HepG2 (cell line): ENCODE data around the gene ANXA6. TPM values are rescaled to one million over a fixed set of nuclear protein-coding genes. Genes with fewer than 3 reads are reported as not detected.

Experiments used
- ARHGAP35 ChIP-seq: sonication (generic); formaldehyde crosslinking; IDR thresholded peaks from 2 replicates; pipeline ENCODE4 v1.9.0; 2022; ENCODE audit warnings: mild to moderate bottlenecking, inconsistent platforms, moderate library complexity, missing genetic modification reagents, borderline replicate concordance
- ATF7-NPFF ChIP-seq: sonication (generic); formaldehyde crosslinking; IDR thresholded peaks from 2 replicates; pipeline ENCODE4 v1.8.1; 2023; ENCODE audit warnings: mild to moderate bottlenecking, low read depth, missing genetic modification reagents, moderate library complexity
- CBX5 ChIP-seq: sonication (generic); formaldehyde crosslinking; IDR thresholded peaks from 2 replicates; pipeline ENCODE4 v1.4.0; 2020; ENCODE audit warnings: missing genetic modification reagents, borderline replicate concordance
- CENPX ChIP-seq: sonication (generic); formaldehyde crosslinking; IDR thresholded peaks from 2 replicates; pipeline ENCODE4 v1.9.0; 2021; ENCODE audit warnings: mild to moderate bottlenecking, missing genetic modification reagents, moderate library complexity
- DDIT3 ChIP-seq: sonication (generic); formaldehyde crosslinking; IDR thresholded peaks from 2 replicates; pipeline ENCODE4 v1.4.0; 2020; ENCODE audit warnings: mild to moderate bottlenecking, missing genetic modification reagents
- DR1 ChIP-seq: sonication (generic); formaldehyde crosslinking; IDR thresholded peaks from 2 replicates; pipeline ENCODE4 v1.8.0; 2021; ENCODE audit warnings: mild to moderate bottlenecking, missing genetic modification reagents, inconsistent platforms
- HNF4A ChIP-seq: sonication (generic); formaldehyde crosslinking; IDR thresholded peaks from 2 replicates; pipeline ENCODE4 v1.4.0; 2020; ENCODE audit warnings: missing genetic modification reagents
- KAT7 ChIP-seq: IDR thresholded peaks from 2 replicates; pipeline ENCODE4 v1.6.1; 2018; ENCODE audit warnings: borderline replicate concordance, missing compliant biosample characterization
- MAFG ChIP-seq: sonication (generic); formaldehyde crosslinking; IDR thresholded peaks from 2 replicates; pipeline ENCODE4 v1.5.1; 2020; ENCODE audit warnings: mild to moderate bottlenecking, missing genetic modification reagents
- MAFK ChIP-seq, 2 experiments: IDR thresholded peaks in 1 of 2; conservative IDR thresholded peaks in 1 of 2; 2 replicates each; pipeline ENCODE4 v1.6.1; 2011; ENCODE audit warnings: improper control_type of control experiment in 2 of 2, low read length in 2 of 2
- MED8 ChIP-seq: sonication (generic); formaldehyde crosslinking; IDR thresholded peaks from 2 replicates; pipeline ENCODE4 v1.8.1; 2023; ENCODE audit warnings: mild to moderate bottlenecking, missing genetic modification reagents; ENCODE audit not compliant: insufficient replicate concordance
- SNAI1 ChIP-seq: sonication (generic); formaldehyde crosslinking; IDR thresholded peaks from 2 replicates; pipeline ENCODE4 v1.5.0; 2020; ENCODE audit warnings: mild to moderate bottlenecking, missing genetic modification reagents, borderline replicate concordance
- USF2 ChIP-seq, 2 experiments: sonication (generic) in 1 of 2; formaldehyde crosslinking in 1 of 2; IDR thresholded peaks; 2 replicates each; pipeline versions ENCODE4 v1.5.1 to v1.6.1; 2011 to 2020; ENCODE audit warnings: borderline replicate concordance in 1 of 2, low read depth in 1 of 2, low read length in 1 of 2, mild to moderate bottlenecking in 1 of 2, missing genetic modification reagents in 1 of 2, moderate library complexity in 1 of 2
- ZBTB20 ChIP-seq: sonication (generic); formaldehyde crosslinking; IDR thresholded peaks from 2 replicates; pipeline ENCODE4 v1.8.1; 2023; ENCODE audit warnings: missing genetic modification reagents, low read depth, mild to moderate bottlenecking, borderline replicate concordance
- ZBTB3 ChIP-seq: sonication (generic); formaldehyde crosslinking; IDR thresholded peaks from 2 replicates; pipeline ENCODE4 v1.4.0; 2020; ENCODE audit warnings: low read depth, mild to moderate bottlenecking, moderate library complexity, missing genetic modification reagents, borderline replicate concordance
- ZNF335 ChIP-seq: sonication (generic); formaldehyde crosslinking; IDR thresholded peaks from 2 replicates; pipeline ENCODE4 v1.4.0; 2020; ENCODE audit warnings: missing genetic modification reagents
- polyA plus RNA-seq, 8 experiments: library from polyadenylated mRNA; depleted of rRNA in 3 of 8; stranded (reverse) in 7 of 8; unstranded in 1 of 8; fragments of >200 nt; fragmentation: Illumina TruSeq in 4 of 8; extraction: Trizol in 4 of 8; gene quantifications; 2 replicates each; pipeline versions ENCODE4 v1.2.1 to v1.2.3, GENCODE V29; 2011 to 2016; ENCODE audit warnings: low read depth in 4 of 8, missing spikeins in 1 of 8, mixed read lengths in 1 of 8; ENCODE audit not compliant: insufficient read depth in 1 of 8
- total RNA-seq, 5 experiments: library from RNA; depleted of rRNA; stranded (reverse); fragments of >200 nt; fragmentation: Illumina TruSeq; extraction: Trizol; gene quantifications; 2 replicates each; pipeline ENCODE4 v1.2.3, GENCODE V29; 2016; ENCODE audit warnings: low read depth in 1 of 5
- TF ChIP-seq, protein P1 (sequence below): sonication (generic); formaldehyde crosslinking; IDR thresholded peaks from 2 replicates; pipeline ENCODE4 v1.4.0; 2020; ENCODE audit warnings: mild to moderate bottlenecking, low read depth, missing genetic modification reagents
- TF ChIP-seq, protein P2 (sequence below): fragments of 450-650 bp; IDR thresholded peaks from 2 replicates; pipeline ENCODE4 v1.6.1; 2017

Gene ANXA6
- total and polyA plus RNA-seq, 2 of the 13 experiments (the other 11 are each of a cell fraction or from before 2014, with no cell fraction given): 103 to 125 TPM

DNA sequence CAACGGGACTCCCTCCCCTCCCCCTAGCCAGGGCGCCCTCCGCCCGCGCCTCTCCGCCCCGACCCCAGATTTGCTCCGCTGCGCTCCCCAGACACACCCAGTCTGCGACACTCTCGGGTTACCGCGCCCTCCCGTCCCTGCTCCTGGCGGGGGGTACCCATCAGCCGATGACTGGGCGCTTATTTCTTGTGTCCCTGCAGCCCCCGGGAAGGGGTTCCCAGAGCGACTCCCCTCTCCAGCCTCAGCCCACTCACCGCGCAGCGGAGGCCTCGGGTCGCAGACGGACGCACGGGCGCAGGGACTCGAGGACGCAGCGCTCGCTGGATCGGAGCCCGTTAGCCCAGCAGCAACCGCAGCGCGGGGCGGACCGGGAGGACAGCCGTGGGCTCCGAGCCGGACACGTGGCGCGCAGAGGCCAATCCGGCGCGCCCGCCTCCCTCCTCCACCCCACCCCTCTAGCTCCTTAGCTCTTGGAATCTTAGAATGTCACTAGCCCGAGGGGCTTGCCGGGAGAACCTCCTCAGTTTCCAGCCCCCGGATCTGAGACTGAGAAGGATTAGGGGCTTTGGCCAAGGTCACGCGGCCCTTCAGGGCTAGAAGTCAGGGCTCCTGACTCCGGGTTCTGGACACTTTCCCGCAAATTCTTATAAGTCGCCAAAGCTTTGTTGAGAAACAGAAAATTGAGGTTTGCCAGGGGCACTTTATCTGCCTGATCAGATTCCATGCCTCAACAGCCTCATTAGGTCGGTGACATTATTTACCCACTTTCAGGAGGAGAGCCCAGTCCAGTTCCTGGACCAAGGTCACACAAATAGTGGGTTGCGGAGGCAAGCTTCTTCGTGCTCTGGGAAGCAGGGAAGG lies at the start of gene ANXA6 (continued):
- peak; percentile 11; the same call in 1 of the 2 replicates for TF ChIP-seq ARHGAP35
- TF ChIP-seq, protein P1, sequence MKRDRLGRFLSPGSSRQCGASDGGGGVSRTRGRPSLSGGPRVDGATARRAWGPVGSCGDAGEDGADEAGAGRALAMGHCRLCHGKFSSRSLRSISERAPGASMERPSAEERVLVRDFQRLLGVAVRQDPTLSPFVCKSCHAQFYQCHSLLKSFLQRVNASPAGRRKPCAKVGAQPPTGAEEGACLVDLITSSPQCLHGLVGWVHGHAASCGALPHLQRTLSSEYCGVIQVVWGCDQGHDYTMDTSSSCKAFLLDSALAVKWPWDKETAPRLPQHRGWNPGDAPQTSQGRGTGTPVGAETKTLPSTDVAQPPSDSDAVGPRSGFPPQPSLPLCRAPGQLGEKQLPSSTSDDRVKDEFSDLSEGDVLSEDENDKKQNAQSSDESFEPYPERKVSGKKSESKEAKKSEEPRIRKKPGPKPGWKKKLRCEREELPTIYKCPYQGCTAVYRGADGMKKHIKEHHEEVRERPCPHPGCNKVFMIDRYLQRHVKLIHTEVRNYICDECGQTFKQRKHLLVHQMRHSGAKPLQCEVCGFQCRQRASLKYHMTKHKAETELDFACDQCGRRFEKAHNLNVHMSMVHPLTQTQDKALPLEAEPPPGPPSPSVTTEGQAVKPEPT: peak; percentile 70; the same call in 1 of the 2 replicates
- TF ChIP-seq HNF4A (CRISPR knock-in tag): no peak; the same call in 1 of the 2 replicates
- no peak for TF ChIP-seq ZBTB3 (CRISPR knock-in tag)
- TF ChIP-seq CENPX (CRISPR knock-in tag): no peak
- TF ChIP-seq KAT7 (CRISPR knock-in tag): no peak
- TF ChIP-seq, protein P2, sequence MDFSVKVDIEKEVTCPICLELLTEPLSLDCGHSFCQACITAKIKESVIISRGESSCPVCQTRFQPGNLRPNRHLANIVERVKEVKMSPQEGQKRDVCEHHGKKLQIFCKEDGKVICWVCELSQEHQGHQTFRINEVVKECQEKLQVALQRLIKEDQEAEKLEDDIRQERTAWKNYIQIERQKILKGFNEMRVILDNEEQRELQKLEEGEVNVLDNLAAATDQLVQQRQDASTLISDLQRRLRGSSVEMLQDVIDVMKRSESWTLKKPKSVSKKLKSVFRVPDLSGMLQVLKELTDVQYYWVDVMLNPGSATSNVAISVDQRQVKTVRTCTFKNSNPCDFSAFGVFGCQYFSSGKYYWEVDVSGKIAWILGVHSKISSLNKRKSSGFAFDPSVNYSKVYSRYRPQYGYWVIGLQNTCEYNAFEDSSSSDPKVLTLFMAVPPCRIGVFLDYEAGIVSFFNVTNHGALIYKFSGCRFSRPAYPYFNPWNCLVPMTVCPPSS: no peak
- peak; percentile 75 for TF ChIP-seq ATF7-NPFF (CRISPR knock-in tag)
- TF ChIP-seq MAFK (conservative IDR thresholded peaks at IDR 0.05 in 1 of 2, IDR thresholded peaks at IDR 0.05 in 1 of 2; ENCODE audit: low read length in 2 of 2): no peak
- TF ChIP-seq MED8 (CRISPR knock-in tag): no peak
- TF ChIP-seq USF2 (IDR thresholded peaks at IDR 0.05; ENCODE audit: low read depth, low read length): peak; percentile 89
- TF ChIP-seq USF2 (CRISPR knock-in tag; IDR thresholded peaks at IDR 0.05; ENCODE audit: borderline replicate concordance): peak; percentile 95; the same call in 1 of the 2 replicates
- no peak for TF ChIP-seq ZNF335
- no peak for TF ChIP-seq SNAI1 (CRISPR knock-in tag)
- TF ChIP-seq DDIT3 (CRISPR knock-in tag): no peak
- no peak for TF ChIP-seq DR1 (CRISPR knock-in tag)
- no peak for TF ChIP-seq MAFG (CRISPR knock-in tag)
- TF ChIP-seq ZBTB20 (CRISPR knock-in tag): no peak
- no peak for TF ChIP-seq CBX5 (CRISPR knock-in tag)
